Stimulated activated CD4-positive, alpha-beta T cell treated with anti-CD3 and anti-CD28 coated beads, Interleukin-4, amount 100 ng/mL, for 1 hour (primary cell): ENCODE data around the gene OSCAR.

Experiments
- DNase-seq: peaks from one replicate; pipeline ENCODE4 v3.0.0-alpha.2; 2020

The OSCAR gene

GRCh38 chr19:54100561-54100960, at the start of gene OSCAR:
Gene OSCAR, minus strand, starts transcription at chr19:54100803. Its CDS starts 11 bp downstream, at chr19:54100792.
- no peak for DNase-seq

GRCh38 chr19:54149021-54149812, 48.6 kb upstream of the OSCAR start:
- DNase-seq: no peak

GRCh38 chr19:54148158-54148557, 47.6 kb upstream of the OSCAR start:
- DNase-seq: no peak

GRCh38 chr19:54147676-54148075, 47.1 kb upstream of the OSCAR start:
- no peak for DNase-seq

- no peak for DNase-seq
Observed at GRCh38 chr19:54145541-54146158, 45.0 kb upstream of the OSCAR start.

GRCh38 chr19:54142166-54142780, 41.7 kb upstream of the OSCAR start:
- no peak for DNase-seq

- no peak for DNase-seq
Observed at GRCh38 chr19:54141356-54141755, 40.8 kb upstream of the OSCAR start.

- no peak for DNase-seq
Observed at GRCh38 chr19:54138489-54139256, 38.1 kb upstream of the OSCAR start.

GRCh38 chr19:54137699-54138488, 37.3 kb upstream of the OSCAR start, which contains the start of gene CNOT3:
Gene CNOT3, plus strand, starts transcription at chr19:54137762. Its CDS starts 5,217 bp downstream, at chr19:54142979.
- DNase-seq: peak; percentile 39

GRCh38 chr19:54136864-54137698, 36.5 kb upstream of the OSCAR start:
- DNase-seq: peak; percentile 98

- no peak for DNase-seq
Observed at GRCh38 chr19:54136086-54136863, 35.7 kb upstream of the OSCAR start.

GRCh38 chr19:54133957-54134590, 33.5 kb upstream of the OSCAR start:
- DNase-seq: no peak

- no peak for DNase-seq
Observed at GRCh38 chr19:54133312-54133956, 32.8 kb upstream of the OSCAR start.

- no peak for DNase-seq
Observed at GRCh38 chr19:54129617-54129996, 29.0 kb upstream of the OSCAR start.

- DNase-seq: no peak
Observed at GRCh38 chr19:54128796-54129616, 28.4 kb upstream of the OSCAR start.

- DNase-seq: no peak
Observed at GRCh38 chr19:54128441-54128725, 27.8 kb upstream of the OSCAR start.

- DNase-seq: no peak
Observed at GRCh38 chr19:54127688-54128440, 27.3 kb upstream of the OSCAR start.

- no peak for DNase-seq
Observed at GRCh38 chr19:54125713-54126112, 25.1 kb upstream of the OSCAR start.
